Effector CD8-positive, alpha-beta T cell (primary cell): Measurements from ENCODE around the gene INSYN1.
"Not testable (repeated sequence)": the region's sequence is repeated elsewhere in the genome, so short reads cannot be mapped to it uniquely, and the experiment has no call there.

Experiments used
- DNase-seq: peaks from one replicate; lab custom pipeline; 2025; lab: John Stamatoyannopoulos, UW

The INSYN1 gene

GRCh38 chr15:73749971-73750370 is 3.2 kb downstream of the INSYN1 start:
- no peak for DNase-seq

- no peak for DNase-seq
Measured at GRCh38 chr15:73749533-73749932, 3.6 kb downstream of the INSYN1 start.

GRCh38 chr15:73748730-73749129 is 4.4 kb downstream of the INSYN1 start:
- DNase-seq, result no peak

- no peak for DNase-seq
Measured at GRCh38 chr15:73747847-73748590, 5.1 kb downstream of the INSYN1 start.

- DNase-seq, result no peak
Measured at GRCh38 chr15:73746883-73747282, 6.3 kb downstream of the INSYN1 start.

GRCh38 chr15:73746261-73746660 is 6.9 kb downstream of the INSYN1 start:
- DNase-seq, result no peak

GRCh38 chr15:73745073-73745472 is 8.1 kb downstream of the INSYN1 start:
- no peak for DNase-seq

GRCh38 chr15:73744293-73744692 is 8.9 kb downstream of the INSYN1 start:
- no peak for DNase-seq

- no peak for DNase-seq
Measured at GRCh38 chr15:73741321-73741836, 11.8 kb downstream of the INSYN1 start.

- no peak for DNase-seq
Measured at GRCh38 chr15:73740152-73741048, 12.8 kb downstream of the INSYN1 start.

GRCh38 chr15:73737535-73737934 is 15.6 kb downstream of the INSYN1 start:
- no peak for DNase-seq

GRCh38 chr15:73732930-73733329 is 20.2 kb downstream of the INSYN1 start:
- no peak for DNase-seq

- not testable (repeated sequence) for DNase-seq
Measured at GRCh38 chr15:73732051-73732450, 21.1 kb downstream of the INSYN1 start.

GRCh38 chr15:73727330-73727976 is 25.7 kb downstream of the INSYN1 start:
- DNase-seq, result no peak

- no peak for DNase-seq
Measured at GRCh38 chr15:73724212-73724611, 28.9 kb downstream of the INSYN1 start.

- no peak for DNase-seq
Measured at GRCh38 chr15:73723191-73723590, 30.0 kb downstream of the INSYN1 start.

GRCh38 chr15:73722425-73722824 is 30.7 kb downstream of the INSYN1 start:
- DNase-seq, result no peak

- no peak for DNase-seq
Measured at GRCh38 chr15:73718694-73719093, 34.5 kb downstream of the INSYN1 start.

GRCh38 chr15:73717802-73718201 is 35.3 kb downstream of the INSYN1 start:
- no peak for DNase-seq

GRCh38 chr15:73717206-73717605 is 35.9 kb downstream of the INSYN1 start:
- no peak for DNase-seq

- DNase-seq, result no peak
Measured at GRCh38 chr15:73716417-73716816, 36.7 kb downstream of the INSYN1 start.

GRCh38 chr15:73715417-73715816 is 37.7 kb downstream of the INSYN1 start:
- no peak for DNase-seq
